GM21381 (cell line): ENCODE data around the gene DGKQ.
"Not testable (repeated sequence)": the region's sequence is repeated elsewhere in the genome, so short reads cannot be mapped to it uniquely, and the experiment has no call there.

ENCODE experiments used
- ATAC-seq: cut with Tn5 transposase; IDR thresholded peaks from one replicate; pipeline ENCODE4 v1.9.1; 2021; ENCODE audit warnings: mild to moderate bottlenecking, moderate library complexity; ENCODE audit not compliant: unreplicated experiment

Gene DGKQ

DNA sequence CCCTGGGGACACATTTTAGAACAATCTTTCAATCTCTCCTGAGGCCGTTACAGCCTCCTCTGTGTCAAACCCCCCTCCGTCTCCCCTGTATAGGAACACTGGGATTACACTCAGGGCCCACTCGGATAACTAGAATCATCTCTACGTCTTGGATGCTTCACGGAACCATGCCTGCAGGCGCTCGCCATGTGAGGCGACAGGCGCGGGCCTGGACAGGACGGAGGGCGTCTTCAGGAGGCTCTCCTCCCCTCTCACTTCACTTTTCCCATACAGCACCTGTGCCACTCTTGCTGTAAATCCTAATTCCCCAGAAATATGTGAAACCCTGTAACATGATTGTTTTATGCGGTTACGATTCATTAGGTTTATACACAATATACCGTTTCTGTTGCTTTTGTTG is 9.4 kb upstream of the DGKQ start:
- ATAC-seq: no peak

DNA sequence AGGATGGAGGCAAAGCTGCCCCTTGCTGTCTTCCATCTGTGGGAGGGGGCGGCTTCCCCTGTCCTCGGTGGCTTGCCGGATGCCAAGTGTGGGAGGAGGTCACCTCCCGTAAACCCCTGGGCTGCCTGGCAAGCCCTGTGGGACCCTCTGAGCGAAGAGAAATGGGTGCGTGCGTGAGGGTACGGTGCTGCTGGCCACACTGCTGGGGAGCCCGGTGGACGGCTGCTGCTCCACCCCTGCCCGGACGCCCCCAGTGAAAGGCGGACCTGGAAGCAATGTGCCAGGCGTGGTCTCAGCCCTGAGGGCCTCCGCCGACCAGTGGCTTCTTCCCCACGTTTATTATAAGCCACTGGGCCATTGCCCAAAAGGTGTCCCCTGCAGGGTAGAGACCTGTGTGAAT is 8.9 kb upstream of the DGKQ start:
- ATAC-seq: no peak

GRCh38 chr4:978957-979701 is 5.8 kb upstream of the DGKQ start:
- ATAC-seq: no peak

DNA sequence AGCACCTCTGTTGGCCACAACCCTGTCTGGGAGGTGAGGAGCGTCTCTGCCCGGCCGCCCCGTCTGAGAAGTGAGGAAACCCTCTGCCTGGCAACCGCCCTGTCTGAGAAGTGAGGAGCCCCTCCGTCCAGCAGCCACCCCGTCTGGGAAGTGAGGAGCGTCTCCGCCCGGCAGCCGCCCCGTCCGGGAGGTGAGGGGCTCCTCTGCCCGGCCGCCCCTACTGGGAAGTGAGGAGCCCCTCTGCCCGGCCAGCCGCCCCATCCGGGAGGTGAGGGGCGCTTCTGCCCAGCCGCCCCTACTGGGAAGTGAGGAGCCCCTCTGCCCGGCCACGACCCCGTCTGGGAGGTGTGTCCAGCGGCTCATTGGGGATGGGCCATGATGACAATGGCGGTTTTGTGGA is 2.6 kb upstream of the DGKQ start:
- ATAC-seq: not testable (repeated sequence)

- ATAC-seq: no peak
These were observed 1.3 kb upstream of the DGKQ start for GRCh38 chr4:974668-975067.

GRCh38 chr4:972651-973424 is 531 bp downstream of the DGKQ start:
- ATAC-seq: peak; percentile 43

GRCh38 chr4:971666-972500 is 1.5 kb downstream of the DGKQ start:
- ATAC-seq: no peak

GRCh38 chr4:970854-971520 is 2.4 kb downstream of the DGKQ start:
- no peak for ATAC-seq

DNA sequence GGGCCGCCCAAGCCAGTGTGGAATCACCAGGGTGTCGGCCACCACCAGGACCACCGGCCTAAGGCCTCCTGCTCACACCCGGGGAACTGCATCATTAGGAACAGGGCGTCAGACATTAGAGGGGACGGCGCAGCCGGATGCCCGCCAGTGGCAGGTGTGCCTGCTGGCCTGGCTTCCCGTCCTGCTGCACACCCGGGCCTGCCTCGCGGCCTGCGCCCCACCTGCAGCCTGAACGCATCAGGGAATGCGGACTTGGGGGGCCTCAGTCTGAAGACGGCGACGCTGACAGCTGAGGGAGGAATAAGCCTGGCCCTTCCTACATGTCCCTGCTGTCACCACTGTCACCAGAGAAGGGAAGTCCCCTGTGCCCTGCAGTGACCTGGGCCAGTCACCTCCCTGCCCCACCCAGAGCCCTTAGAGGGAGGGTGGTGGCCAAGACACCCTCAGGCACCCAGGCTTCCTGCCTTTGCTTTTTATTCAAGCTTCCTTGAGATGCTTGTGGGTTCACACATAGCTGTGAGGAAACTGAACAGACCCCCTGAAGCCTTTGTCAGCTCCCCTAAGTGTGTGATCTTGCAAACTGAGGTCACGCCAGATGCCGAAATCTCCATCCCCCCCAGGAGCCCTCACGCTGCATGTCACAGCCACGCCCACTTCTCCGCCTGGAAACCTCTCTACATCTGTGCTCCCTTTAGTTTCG is 3.2 kb downstream of the DGKQ start:
- ATAC-seq: no peak

DNA sequence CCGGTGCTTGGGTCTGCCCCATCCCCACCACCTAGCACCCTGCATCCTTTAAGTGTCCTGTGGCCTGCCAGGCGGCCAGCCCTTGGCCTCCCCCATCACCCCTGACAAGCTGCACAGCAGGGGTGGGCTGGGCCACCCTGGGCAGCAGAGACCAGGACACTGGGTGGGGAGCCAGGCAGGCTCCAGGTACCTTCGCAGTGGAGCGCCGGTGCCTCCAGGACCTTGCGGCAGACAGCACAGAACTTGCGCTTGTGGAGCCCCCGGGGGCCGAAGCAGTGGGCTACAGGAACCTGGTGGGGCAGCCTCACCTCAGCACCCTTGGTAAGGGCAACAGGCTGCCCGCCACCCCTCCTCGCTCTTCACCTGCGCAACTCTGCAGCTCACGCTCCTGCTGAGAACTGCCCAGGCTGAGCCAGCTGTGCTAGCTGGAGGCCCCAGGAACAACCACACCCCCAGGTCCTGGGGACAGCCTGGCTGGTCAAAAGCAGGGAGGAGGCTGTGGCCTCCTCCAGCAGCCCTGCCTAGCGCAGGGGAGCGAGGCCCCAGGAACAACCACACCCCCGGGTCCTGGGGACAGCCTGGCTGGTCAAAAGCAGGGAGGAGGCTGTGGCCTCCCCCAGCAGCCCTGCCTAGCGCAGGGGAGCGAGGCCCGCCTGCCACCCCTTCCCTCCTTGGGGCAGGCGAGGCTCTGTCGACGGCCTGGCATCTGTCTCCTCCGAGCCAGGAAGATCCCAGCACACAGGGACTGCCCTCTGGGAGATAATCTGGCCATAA is 4.6 kb downstream of the DGKQ start:
- ATAC-seq: no peak

DNA sequence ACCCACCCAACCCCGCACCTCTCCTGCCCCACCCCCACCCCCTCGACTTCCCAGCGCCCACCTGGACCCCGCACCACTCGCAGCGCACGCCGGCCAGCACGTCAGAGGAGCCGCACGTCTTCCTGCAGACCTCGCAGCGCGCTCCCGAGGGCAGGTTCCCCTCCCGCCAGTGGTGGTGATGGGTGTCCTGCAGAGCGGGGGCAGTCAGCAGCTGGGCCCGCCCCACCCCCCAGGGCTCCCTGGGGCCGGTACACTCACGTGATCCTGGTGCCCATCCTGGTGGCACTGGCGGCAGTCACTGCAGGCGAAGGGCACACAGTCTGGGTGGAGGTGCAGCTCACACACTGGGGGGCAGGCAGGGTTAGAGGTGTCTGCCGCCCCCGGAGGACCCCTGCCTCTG is 5.1 kb downstream of the DGKQ start:
- no peak for ATAC-seq

- no peak for ATAC-seq
These were observed 6.0 kb downstream of the DGKQ start for GRCh38 chr4:967113-968104.

DNA sequence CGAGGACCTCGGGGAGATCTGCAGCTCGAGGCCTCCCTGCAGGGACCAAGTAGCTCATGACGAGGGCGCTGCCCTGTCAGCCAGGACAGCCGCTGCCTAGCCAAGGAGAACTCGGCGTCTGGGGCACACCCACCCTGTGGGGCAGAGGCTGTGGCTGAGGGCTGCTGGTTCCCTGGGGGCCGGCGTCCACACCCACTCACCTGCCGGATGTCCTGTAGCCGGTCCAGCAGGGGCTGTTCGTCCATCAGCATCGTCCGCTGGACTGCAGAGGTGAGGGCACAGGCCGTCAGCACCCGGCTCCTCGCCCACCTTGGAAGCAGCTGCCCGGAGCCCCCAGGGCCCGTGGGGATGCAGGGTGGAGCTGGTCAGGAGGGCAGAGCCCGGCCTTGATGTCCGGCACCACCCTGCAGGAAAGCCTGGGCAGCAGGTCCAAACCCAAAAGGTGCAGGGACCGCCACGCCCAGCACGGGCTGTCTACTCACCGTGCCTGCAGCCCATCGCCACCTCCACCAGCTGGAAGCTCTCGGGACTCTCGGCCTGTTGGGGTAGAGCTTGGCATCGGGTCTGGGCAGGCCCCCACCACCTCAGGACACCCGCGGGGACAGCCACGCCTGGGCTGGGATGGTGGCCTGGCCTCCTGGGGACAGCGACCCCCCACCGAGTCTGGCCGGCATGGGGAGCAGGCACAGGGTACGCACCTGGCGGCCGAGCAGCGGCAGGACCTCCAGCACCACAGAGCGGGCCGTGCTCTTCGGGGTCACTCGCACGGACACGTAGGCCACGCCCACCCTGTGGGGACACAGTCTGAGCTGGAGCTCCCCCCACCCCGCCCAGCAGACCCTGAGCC is 6.9 kb downstream of the DGKQ start:
- no peak for ATAC-seq

GRCh38 chr4:965766-966134 is 7.6 kb downstream of the DGKQ start:
- no peak for ATAC-seq

DNA sequence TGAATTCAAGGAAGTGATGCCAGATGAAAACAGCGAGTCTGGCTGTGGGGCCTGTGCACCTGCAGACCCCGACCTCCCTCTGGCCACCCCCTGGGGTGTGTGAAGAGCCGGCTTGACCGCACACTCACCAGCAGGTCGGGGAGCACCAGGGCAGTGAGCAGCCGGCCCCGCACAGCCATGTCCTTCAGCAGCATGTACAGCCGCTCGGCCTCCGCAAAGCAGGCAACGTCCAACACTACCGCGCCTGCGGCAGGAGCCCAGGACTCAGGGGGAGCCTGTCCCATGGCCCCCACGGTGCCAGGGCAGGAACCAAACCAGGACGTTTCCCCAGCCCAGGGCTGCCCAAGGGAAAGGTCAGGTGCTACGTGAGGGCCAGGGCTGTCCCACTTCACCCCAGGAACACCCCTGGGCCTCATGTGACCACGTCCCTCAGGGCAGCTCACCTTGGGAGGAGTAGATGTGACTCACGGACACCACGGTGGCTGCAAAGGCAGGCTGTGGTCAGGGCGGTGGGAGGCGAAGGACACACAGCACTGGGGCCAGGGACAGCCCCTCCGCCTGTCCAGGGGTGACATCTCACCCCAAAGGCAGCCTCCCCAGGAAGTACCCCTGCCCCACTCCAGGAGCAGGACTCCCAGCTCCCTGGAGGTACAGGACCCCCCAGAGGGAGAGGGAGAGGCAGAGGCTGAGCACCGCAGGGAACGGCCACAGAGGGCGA is 8.2 kb downstream of the DGKQ start:
- no peak for ATAC-seq

DNA sequence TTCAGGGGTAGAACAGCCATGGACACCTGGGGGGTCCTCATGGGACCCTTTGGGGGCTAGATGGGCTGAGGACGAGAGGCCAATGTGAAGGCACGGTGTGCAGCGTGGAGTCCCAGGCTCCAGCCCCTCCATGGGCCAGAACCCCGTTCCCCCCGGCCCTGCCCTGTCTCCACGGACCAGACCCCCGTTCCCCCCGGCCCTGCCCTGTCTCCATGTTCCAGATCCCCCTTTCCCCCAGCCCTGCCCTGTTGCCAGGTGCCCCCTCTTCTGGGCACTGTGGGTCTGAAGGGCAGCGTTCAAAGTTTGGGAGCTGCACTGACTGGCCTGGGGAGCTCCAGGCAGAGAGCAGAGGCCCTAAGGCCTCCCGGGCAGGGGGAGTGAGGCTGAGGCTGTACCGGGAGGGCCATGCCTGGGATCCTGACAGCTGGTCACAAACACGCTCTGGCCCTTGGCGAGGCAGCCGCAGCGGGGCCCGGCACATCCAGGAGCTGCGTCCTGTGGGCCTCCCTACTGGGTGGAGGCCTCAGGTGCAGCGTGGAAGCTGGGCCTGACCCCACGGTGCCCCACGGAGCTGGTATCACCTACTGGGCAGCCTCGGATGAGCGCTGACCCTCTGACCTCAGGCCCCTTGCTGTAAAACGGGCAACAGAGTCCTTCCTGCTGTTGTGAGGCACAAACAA is 8.9 kb downstream of the DGKQ start:
- no peak for ATAC-seq
